ENCODE results near the gene EGF.

DNA sequence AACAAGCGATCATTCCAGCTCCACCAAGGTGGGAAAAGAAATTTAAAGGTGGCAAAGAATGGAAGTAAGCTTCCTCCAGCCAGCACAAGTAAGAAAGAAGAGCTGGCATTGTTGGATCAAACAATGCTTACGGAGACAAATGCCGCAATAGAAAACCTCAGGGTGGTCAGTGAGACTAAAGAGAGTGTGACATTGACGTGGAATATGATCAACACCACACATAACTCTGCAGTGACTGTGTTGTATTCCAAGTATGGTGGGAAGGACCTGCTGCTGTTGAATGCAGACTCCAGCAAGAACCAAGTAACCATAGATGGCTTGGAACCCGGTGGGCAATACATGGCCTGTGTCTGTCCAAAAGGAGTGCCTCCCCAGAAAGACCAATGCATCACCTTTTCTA, 42.6 kb upstream of the EGF start:
- TF ChIP-seq, protein P1, sequence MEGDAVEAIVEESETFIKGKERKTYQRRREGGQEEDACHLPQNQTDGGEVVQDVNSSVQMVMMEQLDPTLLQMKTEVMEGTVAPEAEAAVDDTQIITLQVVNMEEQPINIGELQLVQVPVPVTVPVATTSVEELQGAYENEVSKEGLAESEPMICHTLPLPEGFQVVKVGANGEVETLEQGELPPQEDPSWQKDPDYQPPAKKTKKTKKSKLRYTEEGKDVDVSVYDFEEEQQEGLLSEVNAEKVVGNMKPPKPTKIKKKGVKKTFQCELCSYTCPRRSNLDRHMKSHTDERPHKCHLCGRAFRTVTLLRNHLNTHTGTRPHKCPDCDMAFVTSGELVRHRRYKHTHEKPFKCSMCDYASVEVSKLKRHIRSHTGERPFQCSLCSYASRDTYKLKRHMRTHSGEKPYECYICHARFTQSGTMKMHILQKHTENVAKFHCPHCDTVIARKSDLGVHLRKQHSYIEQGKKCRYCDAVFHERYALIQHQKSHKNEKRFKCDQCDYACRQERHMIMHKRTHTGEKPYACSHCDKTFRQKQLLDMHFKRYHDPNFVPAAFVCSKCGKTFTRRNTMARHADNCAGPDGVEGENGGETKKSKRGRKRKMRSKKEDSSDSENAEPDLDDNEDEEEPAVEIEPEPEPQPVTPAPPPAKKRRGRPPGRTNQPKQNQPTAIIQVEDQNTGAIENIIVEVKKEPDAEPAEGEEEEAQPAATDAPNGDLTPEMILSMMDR (IDR thresholded peaks at IDR 0.05; ENCODE audit: poor library complexity, severe bottlenecking), result no peak
- no peak for TF ChIP-seq EZH2 (IDR thresholded peaks at IDR 0.05; ENCODE audit: borderline replicate concordance, insufficient read depth, low read length, poor library complexity, severe bottlenecking)
- TF ChIP-seq, protein P2, sequence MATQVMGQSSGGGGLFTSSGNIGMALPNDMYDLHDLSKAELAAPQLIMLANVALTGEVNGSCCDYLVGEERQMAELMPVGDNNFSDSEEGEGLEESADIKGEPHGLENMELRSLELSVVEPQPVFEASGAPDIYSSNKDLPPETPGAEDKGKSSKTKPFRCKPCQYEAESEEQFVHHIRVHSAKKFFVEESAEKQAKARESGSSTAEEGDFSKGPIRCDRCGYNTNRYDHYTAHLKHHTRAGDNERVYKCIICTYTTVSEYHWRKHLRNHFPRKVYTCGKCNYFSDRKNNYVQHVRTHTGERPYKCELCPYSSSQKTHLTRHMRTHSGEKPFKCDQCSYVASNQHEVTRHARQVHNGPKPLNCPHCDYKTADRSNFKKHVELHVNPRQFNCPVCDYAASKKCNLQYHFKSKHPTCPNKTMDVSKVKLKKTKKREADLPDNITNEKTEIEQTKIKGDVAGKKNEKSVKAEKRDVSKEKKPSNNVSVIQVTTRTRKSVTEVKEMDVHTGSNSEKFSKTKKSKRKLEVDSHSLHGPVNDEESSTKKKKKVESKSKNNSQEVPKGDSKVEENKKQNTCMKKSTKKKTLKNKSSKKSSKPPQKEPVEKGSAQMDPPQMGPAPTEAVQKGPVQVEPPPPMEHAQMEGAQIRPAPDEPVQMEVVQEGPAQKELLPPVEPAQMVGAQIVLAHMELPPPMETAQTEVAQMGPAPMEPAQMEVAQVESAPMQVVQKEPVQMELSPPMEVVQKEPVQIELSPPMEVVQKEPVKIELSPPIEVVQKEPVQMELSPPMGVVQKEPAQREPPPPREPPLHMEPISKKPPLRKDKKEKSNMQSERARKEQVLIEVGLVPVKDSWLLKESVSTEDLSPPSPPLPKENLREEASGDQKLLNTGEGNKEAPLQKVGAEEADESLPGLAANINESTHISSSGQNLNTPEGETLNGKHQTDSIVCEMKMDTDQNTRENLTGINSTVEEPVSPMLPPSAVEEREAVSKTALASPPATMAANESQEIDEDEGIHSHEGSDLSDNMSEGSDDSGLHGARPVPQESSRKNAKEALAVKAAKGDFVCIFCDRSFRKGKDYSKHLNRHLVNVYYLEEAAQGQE (IDR thresholded peaks at IDR 0.05; ENCODE audit: borderline replicate concordance), result no peak
